Measurements from ENCODE around the gene SLC6A19.

DNA sequence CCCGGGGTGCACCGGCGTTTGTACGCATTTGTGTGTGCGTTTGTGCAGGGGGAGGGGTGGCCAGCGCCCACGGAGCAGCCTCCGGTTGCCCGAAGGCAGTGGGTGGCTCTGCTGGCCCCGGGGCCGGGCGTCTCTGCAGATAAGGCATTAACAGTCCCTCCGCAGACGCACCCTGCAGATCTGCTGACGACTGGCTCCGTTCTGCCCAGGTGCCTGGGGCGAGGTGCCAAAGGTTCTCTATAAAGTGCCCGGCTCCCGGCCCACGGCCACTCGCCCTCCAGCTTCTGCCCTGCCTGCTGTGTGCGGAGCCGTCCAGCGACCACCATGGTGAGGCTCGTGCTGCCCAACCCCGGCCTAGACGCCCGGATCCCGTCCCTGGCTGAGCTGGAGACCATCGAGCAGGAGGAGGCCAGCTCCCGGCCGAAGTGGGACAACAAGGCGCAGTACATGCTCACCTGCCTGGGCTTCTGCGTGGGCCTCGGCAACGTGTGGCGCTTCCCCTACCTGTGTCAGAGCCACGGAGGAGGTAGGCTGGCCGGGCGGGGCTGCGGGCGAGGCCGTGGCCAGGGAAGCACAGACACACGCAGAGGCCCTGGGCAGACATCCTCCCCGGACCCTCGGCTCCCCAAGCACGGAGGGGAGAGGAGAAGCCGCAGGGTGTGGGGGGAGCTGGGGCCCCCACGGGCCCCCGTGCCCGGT is at the start of gene SLC6A19:
- TF ChIP-seq, protein P1, sequence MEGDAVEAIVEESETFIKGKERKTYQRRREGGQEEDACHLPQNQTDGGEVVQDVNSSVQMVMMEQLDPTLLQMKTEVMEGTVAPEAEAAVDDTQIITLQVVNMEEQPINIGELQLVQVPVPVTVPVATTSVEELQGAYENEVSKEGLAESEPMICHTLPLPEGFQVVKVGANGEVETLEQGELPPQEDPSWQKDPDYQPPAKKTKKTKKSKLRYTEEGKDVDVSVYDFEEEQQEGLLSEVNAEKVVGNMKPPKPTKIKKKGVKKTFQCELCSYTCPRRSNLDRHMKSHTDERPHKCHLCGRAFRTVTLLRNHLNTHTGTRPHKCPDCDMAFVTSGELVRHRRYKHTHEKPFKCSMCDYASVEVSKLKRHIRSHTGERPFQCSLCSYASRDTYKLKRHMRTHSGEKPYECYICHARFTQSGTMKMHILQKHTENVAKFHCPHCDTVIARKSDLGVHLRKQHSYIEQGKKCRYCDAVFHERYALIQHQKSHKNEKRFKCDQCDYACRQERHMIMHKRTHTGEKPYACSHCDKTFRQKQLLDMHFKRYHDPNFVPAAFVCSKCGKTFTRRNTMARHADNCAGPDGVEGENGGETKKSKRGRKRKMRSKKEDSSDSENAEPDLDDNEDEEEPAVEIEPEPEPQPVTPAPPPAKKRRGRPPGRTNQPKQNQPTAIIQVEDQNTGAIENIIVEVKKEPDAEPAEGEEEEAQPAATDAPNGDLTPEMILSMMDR (IDR thresholded peaks at IDR 0.05) = no peak
- TF ChIP-seq ZNF121 (CRISPR knock-in tag; IDR thresholded peaks at IDR 0.05) (no peak), CREB1 (CRISPR knock-in tag; IDR thresholded peaks at IDR 0.05) (no peak), TEAD1 (CRISPR knock-in tag; IDR thresholded peaks at IDR 0.05) (no peak), IRF2 (CRISPR knock-in tag; IDR thresholded peaks at IDR 0.05; ENCODE audit: borderline replicate concordance, low read depth) (no peak), SMAD4 (CRISPR knock-in tag; IDR thresholded peaks at IDR 0.05) (no peak)
- TF ChIP-seq, protein P2, sequence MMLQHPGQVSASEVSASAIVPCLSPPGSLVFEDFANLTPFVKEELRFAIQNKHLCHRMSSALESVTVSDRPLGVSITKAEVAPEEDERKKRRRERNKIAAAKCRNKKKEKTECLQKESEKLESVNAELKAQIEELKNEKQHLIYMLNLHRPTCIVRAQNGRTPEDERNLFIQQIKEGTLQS (CRISPR knock-in tag; conservative IDR thresholded peaks at IDR 0.05) = no peak
